CD14-positive monocyte (primary cell): ENCODE data around the gene DDX20. TPM values are rescaled to one million over a fixed set of nuclear protein-coding genes. Genes with fewer than 3 reads are reported as not detected.

Experiments used
- DNase-seq, 3 donors: peaks; one replicate each; pipeline ENCODE4 v3.0.0-alpha.2; 2011 to 2022
- H2AFZ ChIP-seq: 2 replicates; pipeline ENCODE4 v1.6.0; 2012; ENCODE audit warnings: mild to moderate bottlenecking, low read depth, low read length, inconsistent platforms; ENCODE audit not compliant: insufficient read depth, poor library complexity, severe bottlenecking
- H3K27ac ChIP-seq, 2 donors: 1 replicate in 1 of 2; 2 replicates in 1 of 2; pipeline ENCODE4 v1.5.1; 2012 to 2013; ENCODE audit warnings: low read length in 2 of 2, control low read depth in 1 of 2, inconsistent platforms in 1 of 2, low read depth in 1 of 2, mild to moderate bottlenecking in 1 of 2
- H3K27me3 ChIP-seq, 2 donors: one replicate each; pipeline versions ENCODE4 v1.6.0 to v1.6.1; 2011 to 2013; ENCODE audit warnings: low read length in 2 of 2; ENCODE audit not compliant: control insufficient read depth in 2 of 2, insufficient read depth in 2 of 2
- H3K36me3 ChIP-seq, 2 donors: replicated peaks in 1 of 2; 1 replicate in 1 of 2; 2 replicates in 1 of 2; pipeline versions ENCODE4 v1.5.1 to v1.6.1; 2012 to 2013; ENCODE audit warnings: low read length in 2 of 2, control low read depth in 1 of 2, inconsistent platforms in 1 of 2, mild to moderate bottlenecking in 1 of 2; ENCODE audit not compliant: insufficient read depth in 2 of 2, control insufficient read depth in 1 of 2
- H3K4me1 ChIP-seq, 2 donors: 1 replicate in 1 of 2; 2 replicates in 1 of 2; pipeline versions ENCODE4 v1.5.1 to v1.6.1; 2012 to 2013; ENCODE audit warnings: low read length in 2 of 2, control low read depth in 1 of 2, inconsistent platforms in 1 of 2, mild to moderate bottlenecking in 1 of 2, moderate library complexity in 1 of 2; ENCODE audit not compliant: insufficient read depth in 2 of 2, control insufficient read depth in 1 of 2
- H3K4me2 ChIP-seq: replicated peaks from 2 replicates; pipeline ENCODE3; 2012; ENCODE audit warnings: low read length, moderate library complexity, mild to moderate bottlenecking; ENCODE audit not compliant: poor library complexity, severe bottlenecking; ENCODE audit errors: extremely low read depth
- H3K4me3 ChIP-seq, 3 experiments: fragments of 200-600 bp in 1 of 3; sonication (generic) in 1 of 3; replicated peaks in 1 of 3; 1 replicate in 2 of 3; 2 replicates in 1 of 3; pipeline ENCODE4 v1.5.1; 2011 to 2013; ENCODE audit warnings: low read length in 3 of 3, mild to moderate bottlenecking in 3 of 3, control low read depth in 2 of 3, low read depth in 2 of 3, inconsistent platforms in 1 of 3, moderate library complexity in 1 of 3
- H3K79me2 ChIP-seq: 2 replicates; pipeline ENCODE4 v1.6.0; 2012; ENCODE audit warnings: mild to moderate bottlenecking, control low read depth, inconsistent platforms, low read length, moderate library complexity; ENCODE audit not compliant: insufficient read depth
- H3K9ac ChIP-seq: 2 replicates; pipeline ENCODE4 v1.6.0; 2017; ENCODE audit warnings: low read length, mild to moderate bottlenecking; ENCODE audit not compliant: insufficient read depth, poor library complexity, severe bottlenecking
- H3K9me3 ChIP-seq, 2 donors: replicated peaks in 1 of 2; 1 replicate in 1 of 2; 2 replicates in 1 of 2; pipeline versions ENCODE4 v1.5.1 to v1.6.1; 2012 to 2013; ENCODE audit warnings: low read length in 2 of 2, control low read depth in 1 of 2; ENCODE audit not compliant: control insufficient read depth in 1 of 2, insufficient read depth in 1 of 2
- H4K20me1 ChIP-seq: 2 replicates; pipeline ENCODE4 v1.6.0; 2012; ENCODE audit warnings: mild to moderate bottlenecking, low read length, control low read depth, moderate library complexity; ENCODE audit not compliant: insufficient read depth
- H3K27ac Mint-ChIP-seq, 7 donors: one replicate each; pipeline ENCODE4 v1.8.0; 2020; ENCODE audit warnings: mild to moderate bottlenecking in 7 of 7, mixed read lengths in 7 of 7, moderate library complexity in 6 of 7, inconsistent platforms in 2 of 7
- H3K27me3 Mint-ChIP-seq, 3 donors: one replicate each; pipeline ENCODE4 v1.8.0; 2021 to 2022; ENCODE audit warnings: low read depth in 3 of 3, mild to moderate bottlenecking in 3 of 3, mixed read lengths in 3 of 3, moderate library complexity in 3 of 3, inconsistent platforms in 1 of 3
- H3K36me3 Mint-ChIP-seq, 2 donors: one replicate each; pipeline ENCODE4 v1.8.0; 2020; ENCODE audit warnings: mixed read lengths in 2 of 2, inconsistent platforms in 1 of 2, mild to moderate bottlenecking in 1 of 2
- H3K4me1 Mint-ChIP-seq: one replicate; pipeline ENCODE4 v1.8.0; 2020; ENCODE audit warnings: mild to moderate bottlenecking, mixed read lengths
- H3K4me3 Mint-ChIP-seq, 2 donors: one replicate each; pipeline ENCODE4 v1.8.0; 2020; ENCODE audit warnings: mild to moderate bottlenecking in 2 of 2, mixed read lengths in 2 of 2, moderate library complexity in 1 of 2
- H3K9me3 Mint-ChIP-seq, 7 donors: one replicate each; pipeline ENCODE4 v1.8.0; 2020 to 2022; ENCODE audit warnings: mixed read lengths in 7 of 7, mild to moderate bottlenecking in 6 of 7, moderate library complexity in 6 of 7, inconsistent platforms in 2 of 7
- CTCF ChIP-seq: fragments of 200-600 bp; IDR thresholded peaks from one replicate; pipeline ENCODE4 v1.8.0; 2022; ENCODE audit warnings: antibody characterized with exemption, mild to moderate bottlenecking
- WGBS: methylation state at CpG from one replicate; pipeline ENCODE4 v1.1.5; 2013; ENCODE audit warnings: missing lambda C conversion rate; ENCODE audit not compliant: insufficient coverage; 5-methylcytosine and 5-hydroxymethylcytosine counted together
- intact Hi-C, 2 donors: fragments of 100-400 bp; cut with micrococcal nuclease; formaldehyde crosslinking; loops; one replicate each; pipeline versions ENCODE4 v1.15.0 to v1.15.1; 2023
- polyA plus RNA-seq, 3 donors: library from polyadenylated mRNA; depleted of rRNA in 1 of 3; unstranded in 2 of 3; stranded (reverse) in 1 of 3; fragments of 300-500 nt in 2 of 3; fragments of >200 nt in 1 of 3; fragmentation: Illumina TruSeq in 2 of 3; gene quantifications; 1 replicate in 2 of 3; 2 replicates in 1 of 3; pipeline ENCODE4 v1.2.3, GENCODE V29; 2012 to 2021

The DDX20 gene
- polyA plus RNA-seq, 3 donors: 3.1 to 4.1 (median 4.0) TPM

- H3K27ac Mint-ChIP-seq: no peak overlapping the region
- H3K79me2 ChIP-seq: no peaks in the 10 kb centered on the region
- no peaks in the 10 kb centered on the region for H3K9me3 ChIP-seq
- no peak for DNase-seq
- H3K4me2 ChIP-seq: no peak overlapping the region
- 85% methylated on average over 11 of the region's 13 CpGs for WGBS
- H4K20me1 ChIP-seq: no peaks in the 10 kb centered on the region
- H3K4me1 Mint-ChIP-seq: no peaks in the 10 kb centered on the region
- TF ChIP-seq CTCF: no peak
- H2AFZ ChIP-seq: no peak overlapping the region
- peaks cover 0 to 2% (median 0%) of the 10 kb centered on the region in 7 donors for H3K9me3 Mint-ChIP-seq
- no peak overlapping the region for H3K4me3 Mint-ChIP-seq
- H3K4me3 ChIP-seq: no peak overlapping the region
- H3K27me3 Mint-ChIP-seq: peaks cover 0 to 4% (median 3%) of the 10 kb centered on the region in 3 donors
- no peaks in the 10 kb centered on the region for H3K36me3 Mint-ChIP-seq
- no peaks in the 10 kb centered on the region for H3K36me3 ChIP-seq
- intact Hi-C loops: no loop called here
- no peaks in the 10 kb centered on the region for H3K4me1 ChIP-seq
- no peak overlapping the region for H3K27ac ChIP-seq
- H3K9ac ChIP-seq: no peak overlapping the region
- no peaks in the 10 kb centered on the region for H3K27me3 ChIP-seq
Measured at GRCh38 chr1:111801071-111801850, 45.6 kb downstream of the DDX20 start.

- no peak for DNase-seq
- WGBS: 95% methylated on average over 6 of the region's 6 CpGs
- peaks cover 0 to 2% (median 0%) of the 10 kb centered on the region in 7 donors for H3K9me3 Mint-ChIP-seq
- no peak for TF ChIP-seq CTCF
- no peak overlapping the region for H3K27ac ChIP-seq
- H3K4me1 Mint-ChIP-seq: no peaks in the 10 kb centered on the region
- H2AFZ ChIP-seq: no peak overlapping the region
- no peaks in the 10 kb centered on the region for H3K79me2 ChIP-seq
- H3K27me3 Mint-ChIP-seq: peaks cover 0 to 4% (median 3%) of the 10 kb centered on the region in 3 donors
- no peaks in the 10 kb centered on the region for H3K9me3 ChIP-seq
- H3K36me3 Mint-ChIP-seq: no peaks in the 10 kb centered on the region
- no peak overlapping the region for H3K4me3 Mint-ChIP-seq
- H3K4me1 ChIP-seq: no peaks in the 10 kb centered on the region
- no peaks in the 10 kb centered on the region for H4K20me1 ChIP-seq
- no peak overlapping the region for H3K4me2 ChIP-seq
- H3K4me3 ChIP-seq: no peak overlapping the region
- intact Hi-C loops: no loop called here
- no peak overlapping the region for H3K9ac ChIP-seq
- H3K27ac Mint-ChIP-seq: no peak overlapping the region
- no peaks in the 10 kb centered on the region for H3K27me3 ChIP-seq
- H3K36me3 ChIP-seq: no peaks in the 10 kb centered on the region
Measured at GRCh38 chr1:111802110-111802509, 46.4 kb downstream of the DDX20 start.
